Mononuclear cell (primary cell): ENCODE results near the gene TRAPPC2. TPM values are rescaled to one million over a fixed set of nuclear protein-coding genes. Genes with fewer than 3 reads are reported as not detected.
A peak's percentile ranks its signal among the peaks of the same experiment; 100 is the strongest.

Experiments
- H3K27me3 ChIP-seq: 2 replicates; pipeline ENCODE4 v1.6.0; 2011; ENCODE audit warnings: low read length, control low read depth; ENCODE audit not compliant: insufficient read depth
- H3K4me1 ChIP-seq: 2 replicates; pipeline ENCODE4 v1.5.1; 2011; ENCODE audit warnings: mild to moderate bottlenecking, low read length, control low read depth; ENCODE audit not compliant: insufficient read depth
- H3K4me3 ChIP-seq: 2 replicates; pipeline ENCODE4 v1.5.1; 2011; ENCODE audit warnings: mild to moderate bottlenecking, low read length, moderate library complexity
- H3K9me3 ChIP-seq: 2 replicates; pipeline ENCODE4 v1.5.1; 2011; ENCODE audit warnings: low read depth, mild to moderate bottlenecking, control low read depth, low read length
- total RNA-seq: library from RNA; depleted of rRNA; stranded (reverse); fragments of >200 nt; gene quantifications from one replicate; pipeline ENCODE4 v1.2.3, GENCODE V29; 2012

Gene TRAPPC2
- 31.5 TPM for total RNA-seq

DNA sequence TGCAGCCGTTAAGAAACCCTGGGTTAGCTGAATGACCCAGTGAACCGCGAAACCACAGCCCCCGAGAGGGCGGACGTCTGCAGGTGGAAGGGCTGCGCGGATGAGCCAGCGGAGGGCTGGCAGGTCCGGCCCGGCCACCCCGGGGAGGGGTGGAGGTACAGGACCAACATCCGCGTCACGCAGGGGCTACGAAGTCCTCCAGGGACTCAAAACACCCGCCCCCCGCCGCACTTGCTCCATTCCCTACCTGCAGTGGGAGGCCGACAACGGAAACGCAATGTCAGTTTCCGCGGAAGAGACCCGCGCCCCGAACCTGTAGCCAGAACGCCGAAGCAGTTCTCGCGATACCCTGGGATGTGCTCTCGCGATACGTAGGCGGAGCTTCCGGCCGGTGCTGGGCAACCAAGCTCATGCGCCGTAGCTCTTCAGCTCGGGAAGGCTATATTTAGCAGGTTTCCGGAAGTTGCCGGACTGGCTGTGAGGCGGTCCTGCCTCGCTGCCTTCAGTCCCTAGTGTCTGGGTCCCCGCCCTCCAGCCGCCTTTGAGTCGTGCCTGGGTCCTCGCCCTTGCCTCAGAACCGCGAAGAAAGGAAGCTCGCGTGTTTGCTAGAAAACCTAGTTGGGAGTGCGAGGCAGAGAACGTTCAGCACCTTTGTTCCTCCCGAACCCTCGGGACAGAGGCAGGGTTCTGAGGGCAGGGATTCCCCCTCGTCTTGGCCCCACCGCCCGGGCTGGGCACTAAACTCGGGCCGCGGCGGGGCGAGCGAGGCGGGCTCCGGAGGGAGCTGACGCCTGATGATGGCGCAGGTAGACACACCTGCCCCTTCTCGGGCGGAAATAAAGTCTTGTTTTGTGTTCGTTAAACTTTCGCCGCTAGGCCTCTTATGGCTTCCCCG is at the start of gene TRAPPC2, which contains the start of gene OFD1:
Gene TRAPPC2, minus strand, starts transcription at position 343 of the 895 bp plus-strand sequence. CDS start 14,657 bp downstream, outside the sequence.
Gene OFD1, plus strand, starts transcription at position 471 of the 895 bp plus-strand sequence. Its CDS starts 324 bp downstream, at position 795.
- Histone ChIP-seq H3K27me3 (no peaks in the 10 kb centered on the region), H3K9me3 (no peaks in the 10 kb centered on the region), H3K4me1 (peaks cover 32% of the 10 kb centered on the region), H3K4me3 (peak within 1 kb of the TSS; percentile 78)

DNA sequence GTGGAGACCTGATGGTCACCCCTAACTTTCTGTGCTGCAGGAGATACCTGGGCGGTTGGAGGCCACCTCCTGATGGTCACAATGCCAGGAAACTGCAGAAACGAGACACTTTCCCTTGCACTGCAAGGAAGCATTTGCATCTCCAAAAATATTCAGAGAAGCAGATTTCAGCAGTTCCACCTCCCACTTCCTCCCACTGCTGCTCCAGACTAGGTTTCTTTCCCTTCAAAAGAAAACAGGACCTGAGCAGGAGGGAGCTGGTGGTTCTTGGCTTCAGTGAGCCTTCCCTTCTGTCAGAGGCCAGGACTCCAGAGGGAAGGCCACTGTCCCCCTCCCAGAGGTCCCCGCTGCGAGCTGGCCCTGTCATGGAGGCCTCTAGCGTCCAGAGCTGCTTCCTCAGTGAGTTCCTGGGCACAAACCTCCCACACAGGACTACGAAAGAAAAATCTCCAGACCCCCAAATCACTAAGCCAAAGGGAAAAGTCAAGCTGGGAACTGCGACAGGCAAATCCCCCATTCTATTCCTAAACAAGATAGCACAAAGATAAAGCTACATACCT is 46.5 kb upstream of the TRAPPC2 start:
- H3K27me3 ChIP-seq, result no peaks in the 10 kb centered on the region
- no peaks in the 10 kb centered on the region for H3K9me3 ChIP-seq
- peaks cover 5% of the 10 kb centered on the region for H3K4me1 ChIP-seq
- H3K4me3 ChIP-seq, result no peak overlapping the region

DNA sequence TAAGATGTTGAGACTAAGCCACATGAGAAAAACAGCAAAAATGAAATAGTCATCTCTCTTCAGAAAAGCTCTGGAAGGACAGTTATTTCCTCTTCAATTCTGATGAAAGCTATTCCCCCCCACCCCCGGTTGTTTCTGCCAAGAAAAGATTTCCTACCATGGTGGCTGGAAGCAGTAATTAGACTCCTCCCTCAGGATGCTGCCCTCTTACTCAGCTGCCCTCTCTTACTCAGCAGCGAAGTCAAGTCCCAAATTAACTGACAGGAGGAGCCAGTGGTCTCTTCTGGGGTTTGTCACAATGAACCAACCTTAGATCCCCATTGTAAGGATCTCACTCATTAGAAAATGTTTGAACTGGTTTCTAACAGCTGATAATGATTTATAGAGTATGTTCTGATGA is 44.5 kb upstream of the TRAPPC2 start:
- Histone ChIP-seq H3K27me3 (no peaks in the 10 kb centered on the region), H3K4me3 (no peak overlapping the region), H3K9me3 (no peaks in the 10 kb centered on the region), H3K4me1 (peaks cover 5% of the 10 kb centered on the region)

DNA sequence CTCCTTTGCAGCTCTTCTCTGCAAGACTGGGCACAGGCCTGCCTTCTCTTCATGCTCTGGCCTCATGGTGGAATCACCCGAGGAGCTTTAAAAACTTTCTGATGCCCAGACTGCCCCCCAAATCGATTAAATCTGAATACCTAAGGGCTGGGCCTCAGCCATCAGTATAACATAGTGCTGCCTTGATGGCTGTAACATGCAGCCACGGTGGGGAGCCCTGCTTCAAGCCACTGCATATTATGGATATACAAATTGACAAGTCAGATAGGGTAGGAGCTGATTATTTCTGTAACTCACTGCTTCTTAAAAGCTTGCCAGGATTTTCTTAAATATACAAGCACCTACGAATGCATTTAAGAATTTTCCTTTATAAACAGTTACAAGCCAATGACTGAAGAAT is 42.0 kb upstream of the TRAPPC2 start:
- H3K27me3 ChIP-seq, result no peaks in the 10 kb centered on the region
- H3K4me3 ChIP-seq, result no peak overlapping the region
- H3K9me3 ChIP-seq, result no peaks in the 10 kb centered on the region
- peaks cover 5% of the 10 kb centered on the region for H3K4me1 ChIP-seq

DNA sequence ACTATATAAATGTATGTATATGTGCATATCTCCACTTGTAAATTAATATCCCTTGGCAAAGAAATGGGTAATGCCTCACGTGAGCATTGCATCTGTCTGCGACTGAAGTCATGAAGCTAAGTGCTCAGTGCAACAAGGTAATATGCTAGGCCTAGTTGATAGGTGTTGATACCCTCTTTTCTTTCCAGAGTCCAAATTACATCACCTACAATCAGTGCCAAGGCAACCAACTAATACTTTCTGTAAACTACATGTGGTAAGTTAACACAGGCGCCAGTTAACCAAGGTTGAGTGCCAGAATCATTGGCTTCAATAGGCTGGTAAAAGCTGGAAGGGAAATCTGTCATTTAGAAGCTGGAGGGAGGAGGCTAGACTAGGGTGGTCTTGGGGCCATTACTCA is 41.4 kb upstream of the TRAPPC2 start:
- Histone ChIP-seq H3K4me3 (no peak overlapping the region), H3K4me1 (peaks cover 3% of the 10 kb centered on the region), H3K9me3 (no peaks in the 10 kb centered on the region), H3K27me3 (no peaks in the 10 kb centered on the region)

DNA sequence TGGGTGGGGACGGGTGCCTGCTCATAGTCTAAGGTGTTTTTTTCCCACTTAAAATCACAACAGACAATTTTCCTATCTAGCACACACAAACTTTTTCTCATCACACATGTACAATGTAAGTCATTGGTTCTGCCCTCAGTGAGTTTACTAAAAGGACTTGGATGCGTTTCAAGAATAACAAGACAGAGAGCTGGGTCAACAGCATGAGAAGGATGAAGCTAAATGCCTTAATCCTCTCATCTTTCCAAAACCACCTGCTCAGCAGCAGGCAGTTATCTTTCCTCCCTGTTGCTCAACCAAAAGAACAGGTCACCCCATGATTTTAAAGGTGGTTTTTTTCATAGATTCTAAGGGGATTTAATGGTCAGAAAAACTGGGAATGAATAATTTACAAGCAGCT is 40.3 kb upstream of the TRAPPC2 start:
- no peaks in the 10 kb centered on the region for H3K9me3 ChIP-seq
- no peaks in the 10 kb centered on the region for H3K4me1 ChIP-seq
- no peaks in the 10 kb centered on the region for H3K27me3 ChIP-seq
- H3K4me3 ChIP-seq, result no peak overlapping the region

DNA sequence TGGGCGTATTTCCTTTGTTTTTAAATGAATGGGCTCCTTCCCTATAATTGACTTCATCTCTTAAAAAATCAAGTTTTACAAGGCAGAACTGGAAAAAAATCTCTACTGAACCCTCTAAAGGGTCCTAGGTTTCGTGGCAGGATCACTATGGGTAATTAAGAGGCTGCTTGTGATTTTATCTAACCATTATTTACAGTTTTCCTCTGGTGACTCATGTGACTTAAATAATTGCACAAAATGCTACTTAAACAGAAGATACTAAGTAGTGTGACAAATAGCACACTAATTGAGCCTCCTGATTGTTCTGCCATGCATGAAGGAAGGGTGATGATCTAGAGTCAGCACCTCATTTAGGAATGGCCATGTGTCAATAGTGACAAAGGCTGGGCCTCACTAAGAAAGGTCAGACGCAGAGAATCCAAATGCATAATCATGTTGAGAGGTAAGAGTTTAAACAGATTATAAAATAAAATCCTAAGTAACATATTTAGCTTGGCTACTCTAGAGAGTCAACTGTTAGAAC is 35.7 kb upstream of the TRAPPC2 start:
- H3K27me3 ChIP-seq, result no peaks in the 10 kb centered on the region
- no peaks in the 10 kb centered on the region for H3K9me3 ChIP-seq
- H3K4me3 ChIP-seq, result no peak overlapping the region
- H3K4me1 ChIP-seq, result peaks cover under 1% of the 10 kb centered on the region

DNA sequence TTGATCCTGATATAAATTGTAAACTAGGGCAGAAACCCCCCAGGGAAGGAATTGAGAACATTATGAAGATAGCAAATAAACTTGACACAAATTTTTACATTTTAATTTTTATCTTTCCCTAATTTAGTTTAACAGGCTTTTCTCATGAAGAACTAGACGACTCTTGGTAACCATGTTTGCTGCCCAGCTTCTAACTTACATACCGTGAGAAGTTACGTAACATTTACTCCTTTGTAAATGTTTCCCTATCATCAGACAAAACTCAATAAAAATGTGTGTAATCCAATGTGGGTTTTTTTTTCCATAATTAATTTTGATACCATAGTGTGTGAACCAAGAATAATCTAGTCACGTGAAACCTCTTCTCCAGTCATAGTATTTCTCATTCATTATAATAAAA is 34.5 kb upstream of the TRAPPC2 start:
- no peak overlapping the region for H3K4me3 ChIP-seq
- H3K9me3 ChIP-seq, result no peaks in the 10 kb centered on the region
- H3K4me1 ChIP-seq, result peaks cover 10% of the 10 kb centered on the region
- no peaks in the 10 kb centered on the region for H3K27me3 ChIP-seq

DNA sequence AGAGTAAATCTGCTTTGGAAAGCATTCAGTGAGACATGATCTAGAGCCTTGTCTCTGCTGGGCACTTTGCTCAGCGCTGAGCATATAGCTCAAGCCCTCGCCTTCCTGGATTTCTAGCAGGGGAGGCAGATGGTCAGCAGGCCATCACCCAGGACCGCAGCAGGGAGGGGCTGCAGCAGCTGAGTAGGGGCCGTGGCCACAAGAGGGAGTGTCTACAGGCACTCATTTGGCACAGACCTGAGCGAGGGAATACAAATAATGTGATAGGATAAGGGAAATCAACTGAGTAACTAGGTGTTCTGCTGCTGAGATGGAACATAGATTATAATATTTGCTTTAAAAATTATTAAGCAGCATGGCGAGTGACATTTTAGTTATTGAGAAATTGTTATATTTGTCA is 30.3 kb upstream of the TRAPPC2 start:
- Histone ChIP-seq H3K27me3 (no peaks in the 10 kb centered on the region), H3K4me3 (no peak overlapping the region), H3K4me1 (peaks cover 36% of the 10 kb centered on the region), H3K9me3 (no peaks in the 10 kb centered on the region)

DNA sequence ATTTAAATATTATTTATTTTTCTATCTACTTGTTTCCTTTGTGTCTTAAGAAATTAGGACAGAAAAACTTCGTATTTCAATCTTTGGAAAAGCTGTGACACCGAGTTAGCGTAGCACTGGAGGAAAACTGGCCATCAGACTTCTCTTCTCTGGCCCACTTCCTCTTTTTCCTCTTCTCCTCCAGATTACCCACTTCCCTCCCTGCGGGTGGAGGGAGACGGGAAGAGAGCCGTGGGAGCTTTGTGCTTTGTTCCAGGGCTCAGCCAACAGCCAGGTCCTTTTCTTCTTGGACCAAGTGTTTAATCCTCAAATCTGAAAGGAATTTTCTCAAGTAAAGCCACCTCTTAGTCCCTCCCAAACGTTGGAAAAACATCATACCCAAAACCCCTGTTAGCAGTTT is 29.9 kb upstream of the TRAPPC2 start:
- Histone ChIP-seq H3K4me3 (no peak overlapping the region), H3K27me3 (no peaks in the 10 kb centered on the region), H3K9me3 (no peaks in the 10 kb centered on the region), H3K4me1 (peaks cover 41% of the 10 kb centered on the region)

DNA sequence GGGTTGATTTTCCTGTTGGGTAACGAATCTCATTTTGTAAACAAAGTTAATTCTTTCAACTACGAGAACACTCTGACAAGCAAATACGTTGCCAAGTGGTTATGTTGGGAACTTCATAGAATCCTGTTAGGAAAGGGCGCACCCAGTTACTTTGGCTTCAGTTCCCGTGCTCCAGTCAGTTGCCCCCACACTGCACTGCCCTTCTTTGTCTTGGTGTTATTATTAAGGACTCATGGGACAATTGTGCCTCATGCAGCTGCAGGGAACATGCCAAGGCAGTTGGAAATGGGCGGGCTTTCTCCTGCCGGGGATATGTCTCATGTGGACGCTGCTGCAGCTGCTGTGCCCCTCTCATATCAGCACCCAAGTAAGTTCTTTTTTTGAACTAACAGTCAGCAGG is 29.1 kb upstream of the TRAPPC2 start:
- Histone ChIP-seq H3K9me3 (no peaks in the 10 kb centered on the region), H3K27me3 (no peaks in the 10 kb centered on the region), H3K4me1 (peaks cover 49% of the 10 kb centered on the region), H3K4me3 (no peak overlapping the region)

DNA sequence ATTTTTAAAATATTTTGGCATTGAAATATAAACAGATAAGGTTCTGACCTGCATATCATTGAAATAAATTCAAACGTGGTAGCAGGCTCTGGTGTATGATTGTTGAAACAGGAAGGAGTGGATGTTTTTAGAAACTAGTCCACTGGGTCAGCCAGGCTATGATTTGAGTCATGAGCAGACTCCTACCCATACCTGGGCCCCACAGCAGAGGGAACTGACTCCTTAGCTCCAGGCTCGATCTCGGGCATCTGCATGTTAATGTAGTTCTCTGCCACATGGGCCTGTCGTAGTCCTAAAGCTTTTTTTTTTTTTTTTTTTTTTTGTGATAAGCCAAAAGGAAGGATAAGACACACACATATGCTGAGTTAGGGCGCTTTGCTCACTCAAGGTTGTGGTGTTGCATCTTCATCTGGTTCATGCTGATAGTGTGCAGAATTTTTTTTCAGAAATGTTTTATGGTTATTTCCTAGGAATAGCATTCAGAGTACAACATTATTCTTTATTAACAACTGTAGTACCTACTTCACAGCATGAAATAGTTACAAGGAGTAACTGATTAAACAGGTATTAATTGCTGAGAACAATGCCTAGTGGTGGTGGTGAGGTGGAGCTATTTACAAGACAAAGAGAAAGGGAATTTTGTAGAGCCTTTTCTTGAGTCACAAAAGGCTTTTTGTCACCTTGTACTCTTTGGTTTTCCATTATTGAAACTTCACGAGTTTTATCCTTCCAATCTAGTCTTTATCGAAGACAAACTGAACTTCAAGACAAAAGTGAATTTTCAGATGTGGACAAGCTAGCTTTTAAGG is 27.4 kb upstream of the TRAPPC2 start:
- Histone ChIP-seq H3K4me1 (peaks cover 58% of the 10 kb centered on the region), H3K4me3 (no peak overlapping the region), H3K9me3 (no peaks in the 10 kb centered on the region), H3K27me3 (no peaks in the 10 kb centered on the region)

DNA sequence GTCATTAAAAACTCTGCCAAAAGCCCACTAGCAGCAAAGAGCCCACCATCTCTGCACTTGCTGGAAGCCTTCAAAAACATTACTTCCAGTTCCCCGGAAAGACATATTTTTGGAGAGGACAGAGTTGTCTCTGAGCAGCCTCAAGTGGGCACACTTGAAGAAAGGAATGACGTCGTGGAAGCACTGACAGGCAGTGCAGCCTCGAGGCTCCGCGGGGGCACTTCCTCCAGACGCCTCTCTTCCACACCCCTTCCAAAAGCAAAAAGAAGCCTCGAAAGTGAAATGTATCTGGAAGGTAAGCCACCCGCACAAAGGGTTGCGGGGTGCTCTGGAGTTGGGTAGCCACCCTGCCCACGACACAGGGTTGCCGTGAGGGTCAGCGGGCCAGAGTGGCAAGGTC is 26.0 kb upstream of the TRAPPC2 start:
- Histone ChIP-seq H3K4me1 (peaks cover 65% of the 10 kb centered on the region), H3K27me3 (no peaks in the 10 kb centered on the region), H3K9me3 (no peaks in the 10 kb centered on the region), H3K4me3 (no peak overlapping the region)

DNA sequence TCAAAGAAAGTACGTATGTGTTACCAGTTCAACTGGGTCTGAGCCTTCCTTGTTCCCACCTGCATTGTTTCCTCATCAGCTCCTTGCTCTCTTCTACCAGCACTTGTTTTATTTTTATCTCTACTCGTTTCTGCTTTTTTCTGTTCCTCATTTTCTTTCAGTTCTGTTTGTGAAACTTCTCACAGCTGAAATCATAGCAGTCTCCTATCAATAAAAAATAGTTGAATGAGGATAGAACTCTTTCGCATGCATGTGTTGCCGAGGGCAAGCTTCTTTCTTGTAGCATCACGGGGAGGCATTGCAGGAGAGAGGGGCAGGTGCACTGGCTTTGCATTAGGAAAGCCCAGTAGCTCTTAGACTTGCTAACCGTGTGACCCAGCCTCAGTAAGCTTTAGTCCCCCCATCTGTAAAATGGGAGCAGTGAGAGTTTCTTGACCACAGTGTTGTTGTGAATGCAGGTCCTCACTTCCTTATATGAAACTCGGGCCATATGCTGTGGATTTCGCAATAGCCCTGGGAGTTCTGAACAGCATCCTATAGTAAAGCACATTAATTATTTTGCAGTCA is 24.8 kb upstream of the TRAPPC2 start:
- H3K9me3 ChIP-seq, result no peaks in the 10 kb centered on the region
- H3K27me3 ChIP-seq, result no peaks in the 10 kb centered on the region
- H3K4me3 ChIP-seq, result no peak overlapping the region
- H3K4me1 ChIP-seq, result peaks cover 64% of the 10 kb centered on the region

DNA sequence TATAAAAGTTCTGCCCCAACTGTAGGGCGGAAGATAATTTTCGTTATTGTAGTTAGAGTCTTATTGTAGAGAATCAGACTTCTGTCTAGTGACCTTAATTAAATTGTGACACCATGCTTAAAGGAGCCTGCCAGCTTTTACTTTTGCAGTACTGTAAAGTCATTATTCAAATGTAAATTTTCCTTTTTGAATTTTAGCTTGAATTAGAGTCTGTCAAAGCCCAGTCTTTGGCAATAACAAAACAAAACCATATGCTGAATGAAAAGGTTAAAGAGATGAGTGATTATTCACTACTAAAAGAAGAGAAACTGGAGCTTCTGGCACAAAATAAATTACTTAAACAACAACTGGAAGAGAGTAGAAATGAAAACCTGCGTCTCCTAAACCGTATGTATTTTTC is 22.0 kb upstream of the TRAPPC2 start:
- no peaks in the 10 kb centered on the region for H3K27me3 ChIP-seq
- H3K4me3 ChIP-seq, result no peak overlapping the region
- peaks cover 58% of the 10 kb centered on the region for H3K4me1 ChIP-seq
- H3K9me3 ChIP-seq, result no peaks in the 10 kb centered on the region
